Measurements from ENCODE around the gene PCID2.

DNA sequence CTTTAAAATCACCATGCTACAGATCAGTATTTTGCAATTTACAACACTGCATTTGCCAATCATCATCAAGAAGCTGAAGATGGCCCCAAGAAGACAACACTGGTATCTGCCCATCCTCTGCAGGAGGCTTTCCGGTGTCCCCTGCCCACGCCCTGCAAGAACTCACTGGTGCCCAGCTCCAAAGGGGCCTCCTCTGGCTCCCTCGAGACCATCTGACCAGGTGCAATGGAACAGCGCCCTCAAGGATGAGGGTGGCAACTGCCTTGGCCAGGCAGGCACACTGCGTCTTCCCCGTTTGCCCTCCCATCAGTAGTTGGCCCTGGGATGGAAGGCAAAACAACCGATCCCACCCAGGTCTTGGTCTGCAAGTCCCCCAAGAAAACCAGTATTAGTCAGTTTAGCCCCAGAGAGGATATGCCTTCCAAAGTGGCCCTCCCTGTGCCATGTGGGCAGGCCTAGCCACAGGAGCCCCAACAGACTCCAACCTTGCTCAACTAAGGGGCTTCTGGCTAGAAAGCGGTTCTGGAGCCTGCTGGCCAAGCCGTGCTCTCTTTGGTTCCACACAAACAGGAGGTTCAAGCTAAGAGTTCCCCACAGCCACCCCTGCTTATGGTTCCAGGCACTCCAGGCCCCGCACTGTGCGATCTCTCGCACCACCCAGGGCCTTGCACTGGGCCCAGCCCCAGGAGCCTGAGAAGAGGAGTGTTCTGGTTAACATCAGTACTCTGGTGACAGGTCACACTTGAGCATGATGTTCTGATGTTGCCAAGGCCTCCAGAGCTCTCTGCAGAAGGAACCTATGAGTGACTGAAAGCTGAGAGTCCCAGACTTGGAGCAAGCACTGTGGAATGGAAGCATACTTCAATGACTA lies 4.7 kb downstream of the PCID2 start:
- TF ChIP-seq NFRKB (IDR thresholded peaks at IDR 0.05) (no peak), L3MBTL2 (conservative IDR thresholded peaks at IDR 0.05) (no peak)

Data from HEK293T (cell line).